Heart right ventricle (tissue), 16 donors: ENCODE measurements around the gene CDC42. TPM values are rescaled to one million over a fixed set of nuclear protein-coding genes. Genes with fewer than 3 reads are reported as not detected.

ENCODE experiments used
- ATAC-seq, 8 donors: fragments of 200-7000 bp; cut with Tn5 transposase; one replicate each; pipeline ENCODE4 v1.9.1; 2020; ENCODE audit warnings: mild to moderate bottlenecking in 8 of 8, moderate library complexity in 8 of 8, moderate number of reproducible peaks in 1 of 8
- DNase-seq, 2 donors: peaks; one replicate each; pipeline ENCODE4 v3.0.0-alpha.2; 2020
- H3K27ac ChIP-seq, 10 donors: fragments of 200-600 bp; sonication (generic) in 2 of 10; one replicate each; pipeline versions ENCODE4 v1.5.0 to v1.8.0; 2020 to 2022; ENCODE audit warnings: mild to moderate bottlenecking in 3 of 10
- H3K27me3 ChIP-seq, 7 donors: fragments of 200-600 bp; one replicate each; pipeline ENCODE4 v1.8.0; 2021 to 2022; ENCODE audit warnings: mild to moderate bottlenecking in 2 of 7
- H3K36me3 ChIP-seq, 9 donors: fragments of 200-600 bp; sonication (generic) in 1 of 9; one replicate each; pipeline versions ENCODE4 v1.5.0 to v1.8.0; 2020 to 2022; ENCODE audit warnings: mild to moderate bottlenecking in 2 of 9
- H3K4me1 ChIP-seq, 9 donors: fragments of 200-600 bp; sonication (generic) in 1 of 9; one replicate each; pipeline versions ENCODE4 v1.5.0 to v1.8.0; 2020 to 2022; ENCODE audit warnings: mild to moderate bottlenecking in 4 of 9
- H3K4me3 ChIP-seq, 10 donors: fragments of 200-600 bp; sonication (generic) in 2 of 10; one replicate each; pipeline versions ENCODE4 v1.5.0 to v1.8.0; 2020 to 2022; ENCODE audit warnings: mild to moderate bottlenecking in 7 of 10, moderate library complexity in 2 of 10
- H3K9me3 ChIP-seq, 11 donors: fragments of 200-600 bp in 10 of 11; sonication (generic) in 2 of 11; one replicate each; pipeline versions ENCODE4 v1.5.0 to v1.8.0; 2013 to 2022; ENCODE audit warnings: mild to moderate bottlenecking in 2 of 11, control low read depth in 1 of 11, moderate library complexity in 1 of 11
- CTCF ChIP-seq, 9 donors: fragments of 200-600 bp; sonication (generic) in 2 of 9; IDR thresholded peaks; one replicate each; pipeline versions ENCODE4 v1.5.0 to v1.8.0; 2021 to 2022; ENCODE audit warnings: antibody characterized with exemption in 9 of 9, mild to moderate bottlenecking in 5 of 9, moderate library complexity in 1 of 9
- WGBS, 2 donors: extraction: QIAGEN DNeasy Blood & Tissue Kit; methylation state at CpG; one replicate each; pipeline ENCODE4 v1.1.7; 2013; ENCODE audit warnings: inconsistent platforms in 1 of 2; 5-methylcytosine and 5-hydroxymethylcytosine counted together
- intact Hi-C, 10 donors: fragments of 100-400 bp; cut with DNase I; formaldehyde crosslinking; loops; one replicate each; pipeline versions ENCODE4 v1.11.1 to v1.14.2; 2022
- polyA plus RNA-seq, 2 donors: library from polyadenylated mRNA; stranded (reverse); fragments of 200-250 nt; gene quantifications; one replicate each; pipeline ENCODE4 v1.2.3, GENCODE V29; 2013
- total RNA-seq, 10 donors: library from RNA; stranded (reverse); fragmentation: NEBNext Ultra II Directional in 3 of 10; extraction: Animal tissue kit (Norgen Biotek cat#: 25700) in 3 of 10; gene quantifications; one replicate each; pipeline versions ENCODE4 v1.2.1 to v1.2.4, GENCODE V29; 2021 to 2023
- donor health status: Arrhythmogenic right ventricular cardiomyopathy.
- donor health status: ischemic (EF 13 %, LVEDD 7.1; RV severe dilation, severe dysfunction).
- donor health status: healthy with polysubstance abuse.
- donor health status: DM: no; HTN: yes; CAD: no.
- donor health status: DM: no; HTN: no; CAD: no.
- donor health status: ischemic (EF 25% LVEDD 6.9; RV normal size, moderate dysfunction).
- donor health status: ischemic (EF 25% LVEDD 5.7; RV mildly dilated, moderate dysfunction).
- donor health status: healthy.
- donor health status: DM: yes; HTN: yes; CAD: no.
- donor health status: Ischemic cardiomyopathy.
- donor health status: ischemic (EF 35%, LVEDD 5.7; RV mildly dilated, moderate dysfunction).
- donor health status: nonischemic (EF 11% LVEDD 7.7; RV severe dilation, severe dysfunction).
- donor health status: DM: yes; HTN: yes; CAD: no.
- donor health status: PGD.
- donor health status: ischemic (EF 29% LVEDD 5.4; RV normal size, mild dysfunction).
- donor health status: nonischemic (EF 23%, LVEDD 6.1; RV moderate dilation, normal function).

CDC42 gene
- total and polyA plus RNA-seq, 12 donors: 68.7 to 259 (median 168) TPM

GRCh38 chr1:22064751-22065402, 12.4 kb downstream of the CDC42 start:
- no peak for DNase-seq
- H3K27ac ChIP-seq: no peak overlapping the region
- H3K36me3 ChIP-seq: peaks cover 0 to 48% (median 0%) of the 10 kb centered on the region in 9 donors
- no peaks in the 10 kb centered on the region for H3K27me3 ChIP-seq
- no peak overlapping the region for H3K4me3 ChIP-seq
- H3K9me3 ChIP-seq: no peaks in the 10 kb centered on the region
- TF ChIP-seq CTCF (IDR thresholded peaks at IDR 0.05): no peak
- intact Hi-C loops: no loop called here
- no peak for ATAC-seq
- WGBS, 2 donors: 78 to 79% methylated on average over 12 of the region's 12 CpGs
- H3K4me1 ChIP-seq: peaks cover 21 to 100% (median 96%) of the 10 kb centered on the region in 9 donors

- 75 to 79% methylated on average over 2 of the region's 2 CpGs for whole genome bisulfite sequencing, 2 donors
- DNase-seq (no peak), ATAC-seq (no peak)
- intact Hi-C loops: no loop called here
- H3K27me3 ChIP-seq: no peaks in the 10 kb centered on the region
- no peak overlapping the region for H3K27ac ChIP-seq
- H3K36me3 ChIP-seq: peaks cover 0 to 40% (median 0%) of the 10 kb centered on the region in 9 donors
- no peak for TF ChIP-seq CTCF (IDR thresholded peaks at IDR 0.05)
- no peak overlapping the region for H3K4me3 ChIP-seq
- H3K9me3 ChIP-seq: peaks cover 0 to 7% (median 0%) of the 10 kb centered on the region in 11 donors
- H3K4me1 ChIP-seq: peaks cover 29 to 99% (median 86%) of the 10 kb centered on the region in 9 donors
Observed at GRCh38 chr1:22071511-22071910, 19.0 kb downstream of the CDC42 start.

- Histone ChIP-seq H3K4me1 (peaks cover 20 to 99% (median 77%) of the 10 kb centered on the region in 9 donors), H3K36me3 (peaks cover 0 to 43% (median 9%) of the 10 kb centered on the region in 9 donors), H3K4me3 (no peak overlapping the region), H3K27me3 (no peaks in the 10 kb centered on the region), H3K9me3 (peaks cover 0 to 7% (median 0%) of the 10 kb centered on the region in 11 donors), H3K27ac (peak overlapping the region in 3 of 10 donors; percentile 2 to 21 (median 7))
- ATAC-seq (no peak), DNase-seq (no peak)
- 0 to 18% methylated on average over 1 of the region's 1 CpG for WGBS, 2 donors
- intact Hi-C loops: no loop called here
- TF ChIP-seq CTCF (IDR thresholded peaks at IDR 0.05): no peak
Observed at GRCh38 chr1:22074803-22075202, 22.3 kb downstream of the CDC42 start.

- H3K36me3 ChIP-seq: peaks cover 0 to 52% (median 12%) of the 10 kb centered on the region in 9 donors
- WGBS, 2 donors: 53 to 56% methylated on average over 2 of the region's 2 CpGs
- no peak for ATAC-seq
- peaks cover 20 to 99% (median 79%) of the 10 kb centered on the region in 9 donors for H3K4me1 ChIP-seq
- no peak overlapping the region for H3K4me3 ChIP-seq
- intact Hi-C loops: no loop called here
- TF ChIP-seq CTCF (IDR thresholded peaks at IDR 0.05): no peak
- H3K27ac ChIP-seq: peak overlapping the region in 1 of 10 donors; percentile 21
- H3K27me3 ChIP-seq: no peaks in the 10 kb centered on the region
- no peak for DNase-seq
- H3K9me3 ChIP-seq: peaks cover 0 to 5% (median 0%) of the 10 kb centered on the region in 11 donors
Observed at GRCh38 chr1:22075718-22076117, 23.2 kb downstream of the CDC42 start.
